GM21381 (cell line): ENCODE data around the gene GADL1.

ENCODE experiments used
- ATAC-seq: cut with Tn5 transposase; IDR thresholded peaks from one replicate; pipeline ENCODE4 v1.9.1; 2021; ENCODE audit warnings: mild to moderate bottlenecking, moderate library complexity; ENCODE audit not compliant: unreplicated experiment

The GADL1 gene

DNA sequence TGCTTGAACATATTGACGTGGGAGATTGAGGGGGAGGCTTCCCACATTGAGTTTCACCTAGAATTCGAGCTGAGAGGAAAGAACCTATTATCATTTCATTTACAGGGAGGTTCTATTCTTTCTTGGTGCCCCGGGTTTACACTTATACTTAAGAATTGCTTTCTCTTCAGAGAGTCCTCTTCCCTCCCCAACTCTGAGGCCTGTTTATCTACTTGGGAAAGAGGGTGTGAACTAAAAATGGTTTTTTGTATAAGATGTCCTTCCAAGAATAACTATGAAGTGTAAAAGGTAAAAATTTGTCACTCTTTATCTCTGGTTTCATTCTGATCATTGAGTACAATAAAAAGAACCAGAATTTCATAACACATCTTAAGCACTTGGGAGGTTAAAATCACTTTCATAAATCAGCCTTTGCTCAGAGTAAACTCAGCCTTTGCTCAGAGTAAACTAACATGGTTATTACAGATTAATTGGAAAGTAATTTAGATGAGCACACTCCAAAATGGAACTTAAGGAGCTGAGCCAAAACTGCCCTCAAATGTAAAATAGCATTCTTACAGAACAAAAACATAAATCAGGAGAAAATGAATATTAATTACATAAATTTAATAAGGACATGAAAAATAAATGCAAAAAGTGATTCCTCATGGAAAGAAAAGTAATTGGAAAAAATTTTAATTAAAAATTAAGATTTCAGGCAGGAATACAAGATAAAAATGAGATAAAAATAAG, 75.2 kb downstream of the GADL1 start:
- no peak for ATAC-seq

DNA sequence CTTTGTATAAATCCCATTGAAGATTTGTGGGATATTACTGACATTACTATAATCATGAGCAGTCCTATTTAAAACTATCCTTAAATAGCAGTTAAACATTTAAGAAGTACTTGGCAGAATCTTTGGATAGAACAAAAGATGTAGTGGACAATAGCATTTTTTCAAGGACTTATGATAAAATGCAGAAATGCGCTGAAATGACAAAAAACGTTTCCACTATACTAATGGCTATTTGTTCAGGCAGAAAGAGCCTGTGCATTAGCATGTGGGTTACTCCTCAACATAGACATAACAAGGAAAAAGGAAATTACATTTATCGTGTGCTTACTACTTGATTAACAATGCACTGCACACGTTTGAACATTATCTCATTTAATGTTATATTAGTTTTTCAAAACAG, 80.7 kb downstream of the GADL1 start:
- ATAC-seq, result no peak

DNA sequence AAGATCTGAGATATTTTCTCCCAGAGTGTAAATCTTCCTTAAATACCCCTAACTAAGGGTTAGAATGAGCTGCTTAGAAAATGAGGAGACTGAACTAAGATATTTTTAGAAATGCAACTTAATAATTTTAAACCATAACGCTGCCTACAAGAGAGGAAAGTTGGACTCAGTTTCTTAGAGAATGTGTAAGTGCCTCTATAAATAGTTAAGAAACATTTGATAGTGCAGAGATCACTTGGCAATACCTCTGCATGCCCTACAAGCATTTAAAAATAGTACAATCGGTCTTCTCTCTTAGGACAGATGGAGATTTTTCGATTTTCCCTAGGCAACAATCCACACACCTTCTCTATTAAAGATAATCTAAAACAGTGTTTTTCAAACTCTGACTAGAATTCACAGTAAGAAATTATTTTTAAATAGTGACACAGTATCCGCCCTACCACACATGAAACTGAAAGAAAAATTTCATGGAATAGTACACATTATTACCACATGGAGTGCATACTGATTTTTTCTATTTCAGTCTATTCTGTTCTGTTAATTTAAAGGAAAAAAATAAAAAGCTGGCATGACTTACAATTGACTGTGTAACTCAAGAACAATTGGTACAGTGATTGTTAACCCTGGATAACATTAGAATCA, 83.2 kb downstream of the GADL1 start:
- no peak for ATAC-seq

DNA sequence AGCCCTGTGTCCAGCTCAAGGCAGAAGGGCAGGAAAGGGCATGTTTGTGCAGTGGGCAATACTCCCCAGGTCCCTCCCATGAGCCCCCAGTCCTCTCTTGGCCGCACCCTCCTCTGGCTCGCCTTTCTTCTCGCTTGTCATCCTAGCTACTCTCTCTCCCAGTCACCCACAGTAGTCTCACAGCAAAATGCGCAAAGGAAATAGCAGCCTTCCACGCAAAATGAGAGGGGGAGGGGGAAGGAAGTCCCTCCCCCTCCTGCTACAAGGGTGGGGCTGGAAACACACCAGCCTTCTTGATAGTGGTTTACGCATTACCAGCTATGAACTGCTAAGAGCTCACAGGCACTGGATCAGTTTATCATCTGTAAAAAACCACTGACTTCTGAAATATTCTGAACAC, 83.8 kb downstream of the GADL1 start:
- ATAC-seq, result no peak

DNA sequence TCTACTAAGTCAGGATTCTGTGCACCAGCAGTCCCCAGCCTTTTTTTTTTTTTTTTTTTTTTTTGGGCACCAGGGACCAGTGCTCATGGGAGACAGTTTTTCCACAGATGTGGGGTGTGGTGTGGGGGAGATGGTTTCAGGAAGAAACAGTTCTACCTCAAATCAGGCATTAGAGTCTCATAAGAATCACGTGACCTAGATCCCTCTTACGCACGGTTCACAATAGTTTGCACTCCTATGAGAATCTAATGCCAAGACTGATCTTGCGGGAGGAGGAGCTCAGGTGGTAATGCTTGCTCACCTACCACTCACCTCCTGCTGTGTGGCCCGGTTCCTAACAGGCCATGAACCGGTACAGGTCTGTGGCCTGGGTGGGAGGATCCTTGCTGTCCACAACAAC, 88.8 kb downstream of the GADL1 start:
- ATAC-seq, result no peak

DNA sequence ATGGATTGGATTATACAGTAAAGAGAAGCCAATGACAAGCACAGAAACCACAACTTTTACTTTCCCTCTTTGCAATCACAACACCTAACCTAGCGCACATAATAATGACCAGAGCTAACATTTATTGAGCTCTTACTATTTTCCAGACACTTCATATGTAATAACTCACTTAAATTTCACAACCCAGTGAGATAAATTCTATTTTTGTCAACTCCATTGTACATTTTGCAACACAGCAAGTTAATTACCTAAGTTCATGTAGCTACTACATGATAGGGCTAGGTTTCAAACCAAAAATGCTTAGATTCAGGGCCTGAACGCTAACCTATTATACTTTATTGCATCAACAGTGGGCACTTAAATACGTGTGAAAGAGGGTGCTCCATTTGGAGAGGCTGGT, 89.5 kb downstream of the GADL1 start:
- no peak for ATAC-seq

DNA sequence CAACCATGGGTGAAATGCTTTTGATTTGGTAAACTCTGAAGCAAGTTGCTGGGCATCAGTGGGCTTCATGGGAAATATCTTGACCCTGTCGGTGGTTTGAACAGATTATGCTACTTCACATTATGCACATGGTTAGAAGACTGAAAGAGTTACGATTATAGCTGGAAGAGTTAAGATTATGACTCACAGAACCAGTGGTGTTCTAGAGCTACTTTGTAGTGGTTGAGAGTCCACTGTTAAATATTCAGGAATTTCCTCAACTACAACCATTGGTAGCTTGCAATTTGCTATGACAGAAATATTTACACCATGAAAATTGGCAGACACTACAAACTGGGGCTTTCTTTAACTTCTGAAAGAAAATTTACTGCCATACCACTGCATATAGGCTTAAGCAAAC, 99.3 kb downstream of the GADL1 start:
- ATAC-seq, result no peak

DNA sequence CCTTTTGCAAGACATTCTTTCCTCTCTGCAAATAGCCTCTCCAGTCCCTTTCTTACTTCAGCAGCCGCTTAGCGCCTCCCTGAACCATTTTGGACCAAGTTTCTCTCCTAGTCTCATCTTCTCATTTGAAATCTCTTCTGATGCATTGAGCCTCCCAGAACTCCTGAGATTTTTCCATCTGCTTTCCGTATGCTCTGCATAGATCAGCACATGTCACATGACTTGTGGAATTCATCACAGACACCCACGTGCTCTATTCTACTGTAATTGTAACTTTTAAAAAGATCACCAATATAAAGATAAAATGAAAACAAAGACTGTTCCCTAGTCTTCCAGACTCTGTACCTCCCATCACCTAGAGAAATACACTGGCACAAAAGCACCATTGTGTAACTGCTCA, 100.7 kb downstream of the GADL1 start:
- no peak for ATAC-seq

DNA sequence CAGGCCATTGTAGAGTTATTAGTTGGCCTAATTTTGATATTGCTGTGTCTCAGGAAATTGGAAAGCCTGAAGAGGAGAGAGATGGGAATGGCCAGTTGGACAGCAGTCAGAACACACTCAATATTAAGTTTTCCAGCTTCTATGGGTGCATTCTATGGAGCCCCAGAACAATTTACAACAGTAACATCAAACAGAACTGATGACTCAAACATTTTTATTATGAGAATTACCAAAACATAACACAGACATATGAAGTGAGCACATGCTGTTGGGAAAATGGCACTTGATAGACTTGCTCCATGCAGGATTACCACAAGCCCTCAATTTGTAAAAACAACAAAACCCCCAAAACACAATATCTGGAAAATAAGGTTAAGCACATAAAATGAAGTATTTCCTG, 104.3 kb downstream of the GADL1 start:
- no peak for ATAC-seq

DNA sequence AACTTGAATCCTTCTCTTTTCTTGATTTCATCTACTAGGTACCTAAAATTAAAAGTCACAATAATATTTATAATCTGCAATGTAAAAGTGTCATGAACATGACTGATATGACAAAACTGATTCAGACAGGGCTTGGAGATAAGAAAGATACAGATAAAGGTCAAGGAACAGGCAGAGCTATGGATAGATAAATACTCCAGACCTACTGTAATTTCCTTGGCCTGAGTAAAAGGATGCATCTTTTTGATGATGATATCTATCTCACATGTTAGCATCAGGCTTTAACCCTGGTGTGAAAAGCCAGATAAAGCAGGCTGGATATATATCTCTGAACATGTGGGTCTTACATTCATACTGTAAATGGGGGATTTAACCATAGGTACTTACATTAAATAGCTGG, 108.1 kb downstream of the GADL1 start:
- no peak for ATAC-seq

DNA sequence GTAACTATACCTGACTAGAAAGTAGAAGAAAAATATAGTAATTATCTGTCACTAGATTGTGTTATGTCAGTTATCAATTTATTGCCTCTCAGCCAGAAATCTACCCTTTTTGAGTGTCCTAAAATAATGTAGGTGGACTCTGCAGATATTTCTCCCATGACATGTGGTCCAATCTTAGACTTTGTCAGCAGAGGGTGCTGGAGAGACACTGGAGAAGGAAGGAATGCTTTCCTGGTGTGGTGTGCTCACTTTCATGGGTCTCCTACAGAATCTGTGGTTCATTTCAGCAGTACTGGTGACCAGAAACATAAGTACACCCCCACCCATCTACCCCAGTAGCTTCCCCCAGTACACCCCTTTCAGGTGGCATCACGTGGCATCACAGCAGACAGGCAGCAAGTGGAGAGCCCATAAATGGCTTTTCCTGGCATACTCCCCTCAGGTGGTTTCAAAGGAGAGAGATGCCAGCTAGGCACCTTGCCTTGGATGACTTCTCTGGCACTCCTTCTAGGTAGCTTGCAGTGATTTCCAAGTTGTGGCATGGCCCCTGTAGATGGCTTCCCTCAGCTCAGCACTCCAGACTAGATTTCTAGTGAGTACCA, 114.7 kb downstream of the GADL1 start:
- no peak for ATAC-seq

DNA sequence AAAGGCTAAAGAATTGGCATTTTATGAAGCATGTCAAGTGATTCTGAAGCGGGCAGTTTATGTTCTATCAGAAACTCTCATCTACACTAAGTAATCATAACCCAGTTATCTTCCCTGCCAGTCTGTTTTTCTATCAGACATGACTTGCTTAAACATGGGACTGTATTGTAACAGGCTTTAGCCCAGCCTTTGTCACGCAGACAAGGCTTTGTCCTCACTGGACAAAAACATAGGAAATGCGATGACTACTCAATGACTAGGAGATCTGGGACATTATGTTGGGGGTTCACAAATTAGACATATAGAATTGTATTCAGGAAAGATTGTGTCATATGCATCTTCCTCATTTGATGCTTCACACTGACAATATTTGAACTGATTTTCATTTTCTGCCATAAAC, 115.5 kb downstream of the GADL1 start:
- no peak for ATAC-seq

DNA sequence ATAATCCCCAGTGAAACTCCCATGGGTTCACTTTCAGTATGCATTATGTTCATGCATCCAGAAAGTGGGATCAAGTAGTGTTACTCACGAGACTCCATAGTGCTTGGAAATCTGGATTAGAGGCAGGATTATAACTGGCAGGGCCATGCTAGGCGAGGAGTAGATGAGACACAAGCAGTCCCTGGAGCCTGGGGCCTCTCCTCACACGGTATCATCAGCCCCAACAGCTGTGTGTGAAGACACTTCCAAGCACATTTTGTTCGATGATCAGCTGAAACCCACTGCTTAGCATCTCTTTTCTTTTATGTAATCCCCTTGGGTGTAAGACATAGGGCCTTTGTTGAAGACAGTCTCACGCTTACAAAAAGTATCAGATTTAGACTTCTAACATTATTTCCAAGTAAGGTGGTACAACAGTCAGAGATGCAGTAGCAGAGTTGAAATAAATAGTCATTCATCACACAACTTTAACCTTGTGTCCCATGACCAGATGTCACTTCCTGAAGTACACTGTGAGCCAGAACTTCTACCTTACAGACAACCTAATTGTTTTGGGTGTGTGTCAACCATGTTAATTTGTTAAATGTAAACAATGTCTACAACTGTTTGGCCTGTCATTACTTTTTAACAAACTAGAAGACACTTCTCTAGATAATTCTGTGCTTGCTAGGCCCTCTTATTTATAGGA, 116.9 kb downstream of the GADL1 start:
- ATAC-seq, result no peak

DNA sequence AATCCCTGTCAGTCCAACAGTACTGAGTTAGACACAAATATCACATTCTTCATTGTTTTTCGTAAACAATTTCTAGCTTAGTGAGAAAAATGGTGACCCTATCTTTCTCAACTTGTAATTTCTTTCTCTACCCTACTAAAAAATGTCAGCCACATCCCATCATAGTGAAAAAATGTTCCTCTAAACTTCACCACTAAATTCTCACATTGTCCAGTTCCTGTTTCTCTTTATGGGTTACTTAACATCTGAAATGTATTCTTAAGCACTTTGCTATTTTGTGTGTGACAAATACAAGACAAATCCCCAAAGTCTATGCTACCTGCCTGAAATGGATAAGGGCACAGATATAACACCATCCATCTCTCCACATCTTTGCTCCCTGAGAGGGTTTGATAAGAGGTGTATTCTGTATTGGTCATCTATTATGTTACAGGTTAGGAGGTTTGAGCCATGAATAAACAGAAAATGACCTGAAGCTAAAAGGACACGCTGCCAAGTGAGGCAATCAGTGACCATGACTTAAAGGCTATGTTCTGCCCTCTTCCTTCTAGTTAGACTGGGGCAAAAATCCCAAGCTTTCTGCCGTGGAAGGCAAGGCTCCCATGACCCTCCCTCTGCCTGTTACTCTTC, 118.2 kb downstream of the GADL1 start:
- ATAC-seq, result no peak

DNA sequence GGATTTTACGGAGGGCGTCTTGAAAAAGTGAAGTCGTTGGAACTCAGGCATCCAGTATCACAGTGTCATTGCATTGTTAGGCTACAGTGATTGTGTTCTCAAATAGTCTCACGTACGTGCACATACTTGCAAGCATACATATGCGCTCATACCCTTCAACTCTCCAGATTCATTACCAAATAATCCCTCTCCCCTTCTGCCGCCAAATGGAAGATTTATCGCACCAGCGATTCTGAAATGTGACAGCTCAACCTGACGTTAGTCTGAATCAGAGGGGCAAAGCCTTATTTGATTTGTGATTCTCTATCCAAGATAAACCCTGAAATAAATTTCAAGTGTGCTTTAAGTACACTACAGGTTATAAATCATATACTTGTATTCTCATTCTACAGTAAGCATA, 119.4 kb downstream of the GADL1 start:
- no peak for ATAC-seq

DNA sequence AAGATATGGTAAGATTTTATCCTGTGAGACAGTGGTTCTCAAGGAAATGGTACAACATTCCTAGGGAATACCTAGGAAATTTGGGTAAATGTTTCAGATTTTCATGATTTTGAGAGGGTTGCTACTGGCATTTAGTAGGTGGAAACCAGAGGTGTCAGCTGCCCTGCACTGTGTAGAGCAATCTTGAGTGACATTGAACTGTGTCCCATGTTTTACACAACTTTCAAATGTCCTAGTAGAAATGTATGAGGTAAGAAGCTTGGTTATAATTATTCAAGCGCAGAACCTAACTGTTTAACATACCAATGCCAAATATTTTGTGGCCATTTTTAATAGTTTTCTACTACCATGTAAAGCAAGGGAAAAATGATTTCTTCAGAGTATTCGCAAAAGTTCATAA, 120.4 kb downstream of the GADL1 start:
- ATAC-seq, result no peak

DNA sequence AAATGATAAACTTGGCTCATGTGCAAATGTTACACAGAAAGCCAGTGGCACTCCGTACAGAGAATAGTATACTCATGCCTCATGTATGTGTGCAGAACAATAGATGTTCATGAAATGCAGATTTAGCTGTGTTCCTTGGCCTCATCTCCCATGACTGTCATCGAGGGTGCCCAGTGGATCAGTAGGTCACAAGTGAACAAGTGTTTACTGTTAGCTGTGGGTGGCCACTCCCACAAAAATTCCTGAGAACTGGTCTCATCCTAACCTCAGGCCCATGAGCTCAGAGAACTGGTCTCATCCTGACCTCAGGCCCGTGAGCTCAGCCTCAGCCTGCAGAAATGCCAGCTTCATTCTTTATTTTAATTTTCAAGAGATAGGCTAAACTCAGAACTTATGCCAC, 124.1 kb downstream of the GADL1 start:
- no peak for ATAC-seq

DNA sequence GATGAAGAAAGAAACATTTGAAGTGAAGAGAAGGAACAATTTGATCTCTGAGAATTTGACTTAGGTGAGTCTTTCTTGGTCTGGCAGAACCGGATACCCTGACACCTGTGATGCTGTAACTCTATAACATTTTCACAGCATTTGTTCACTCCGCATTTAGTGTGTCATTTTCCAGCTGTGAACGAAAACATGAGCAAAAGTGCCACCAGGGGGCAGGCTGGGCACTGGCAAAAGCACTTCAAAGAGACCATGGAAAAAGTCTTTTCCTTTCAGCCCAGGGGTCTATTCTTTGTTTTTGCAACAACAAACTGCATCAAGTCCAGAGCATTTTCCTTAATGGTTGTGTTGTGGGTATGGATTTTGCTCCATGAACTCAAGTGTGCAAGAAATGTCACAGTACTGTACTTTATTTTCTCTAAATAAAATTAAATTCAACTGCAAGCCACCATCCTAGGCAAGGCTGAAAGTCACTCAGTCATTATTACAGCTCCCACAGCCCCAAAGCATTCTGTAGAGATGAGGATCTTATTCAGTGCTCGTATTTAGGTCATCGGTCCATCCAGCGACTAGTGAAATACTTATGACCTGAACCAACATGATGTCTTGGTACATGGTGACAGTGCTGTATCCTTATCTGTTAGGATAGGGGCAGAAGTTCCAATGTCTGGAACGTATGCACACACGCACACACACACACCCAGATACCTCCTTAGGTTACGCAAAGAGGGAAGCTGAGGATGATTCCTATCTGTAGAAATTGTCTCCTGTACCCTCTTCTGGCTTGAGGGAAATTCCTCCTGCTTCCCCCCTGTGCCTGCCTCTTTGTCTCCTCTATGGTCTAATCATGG, 125.5 kb downstream of the GADL1 start:
- ATAC-seq, result peak; percentile 73

DNA sequence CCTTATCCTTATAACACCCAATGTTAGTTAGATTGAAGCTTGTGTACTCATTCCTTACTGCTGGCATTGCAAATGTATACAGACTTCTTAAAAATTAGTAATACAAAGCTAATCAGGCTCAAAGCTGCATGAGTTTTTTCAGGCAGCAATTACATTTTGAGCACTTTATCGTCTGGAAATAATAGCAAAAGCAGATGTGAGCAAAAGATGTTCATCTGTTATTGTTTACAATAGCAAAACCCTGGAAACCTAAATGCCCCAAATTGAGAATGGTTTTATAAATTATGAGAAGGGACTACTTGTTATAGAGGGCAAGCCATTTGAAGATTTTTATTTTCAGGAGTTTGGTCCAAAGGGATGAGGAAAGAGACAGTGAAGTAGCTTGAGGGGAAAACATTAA, 126.4 kb downstream of the GADL1 start:
- ATAC-seq, result no peak

DNA sequence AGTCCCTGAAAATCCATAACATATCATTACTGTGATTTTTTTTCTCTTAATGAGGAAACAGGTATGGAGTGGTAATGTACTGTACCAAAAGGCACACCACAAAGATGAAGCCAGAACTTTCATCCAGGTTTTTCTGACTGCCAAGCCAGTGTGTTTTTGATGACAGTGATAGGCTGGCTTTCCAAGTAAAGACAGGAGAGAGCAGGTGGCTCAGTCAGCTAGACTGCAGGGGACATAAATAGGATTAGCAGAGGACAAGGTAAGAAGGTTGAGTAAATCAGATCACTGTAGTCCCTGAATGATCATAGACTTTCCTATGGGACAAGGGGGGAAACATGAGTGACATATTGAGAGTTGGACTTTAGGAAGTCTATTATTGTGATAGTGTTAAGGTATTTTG, 127.9 kb downstream of the GADL1 start:
- ATAC-seq, result no peak

DNA sequence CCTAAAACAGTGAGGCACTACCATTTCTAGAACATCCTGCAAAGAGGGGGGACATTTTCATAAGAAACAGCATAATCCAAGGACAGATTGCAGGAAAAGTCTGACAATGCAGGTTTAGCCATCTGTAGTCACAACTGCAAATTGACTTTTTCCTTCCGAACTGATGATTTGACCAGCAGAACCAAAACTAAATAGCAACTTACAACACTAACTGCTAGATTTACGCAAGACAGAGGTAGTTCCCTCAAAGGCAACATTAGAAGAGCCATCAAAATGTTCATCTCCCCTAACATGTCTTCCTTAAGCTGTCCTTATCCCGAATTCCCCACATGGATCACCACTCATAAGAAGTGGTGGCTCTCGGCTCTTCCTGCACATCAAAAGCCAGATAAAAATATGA, 129.6 kb downstream of the GADL1 start:
- ATAC-seq, result no peak
